Cardiac fibroblast (primary cell): ENCODE measurements around the gene ZG16.

Source experiments
- DNase-seq, 2 donors: peaks; one replicate each; pipeline versions ENCODE4 v3.0.0 to v3.0.0-alpha.2; 2010; ENCODE audit warnings: low read depth in 2 of 2
- H3K4me3 ChIP-seq, 2 donors: replicated peaks in 1 of 2; 1 replicate in 1 of 2; 2 replicates in 1 of 2; pipeline ENCODE4 v1.5.1; 2011; ENCODE audit warnings: low read depth in 2 of 2, low read length in 2 of 2, mild to moderate bottlenecking in 2 of 2, moderate library complexity in 1 of 2
- CTCF ChIP-seq: IDR thresholded peaks from one replicate; pipeline ENCODE4 v1.5.1; 2011; ENCODE audit warnings: low read depth, mild to moderate bottlenecking, low read length, inconsistent platforms

Gene ZG16

GRCh38 chr16:29804020-29804419 lies 26.0 kb downstream of the ZG16 start:
- H3K4me3 ChIP-seq, result no peak overlapping the region
- no peak for TF ChIP-seq CTCF
- no peak for DNase-seq

- peak overlapping the region; percentile 82 to 96 for H3K4me3 ChIP-seq
- peak; percentile 46 to 70 for DNase-seq
- TF ChIP-seq CTCF, result no peak
Observed at GRCh38 chr16:29804455-29805231, 26.6 kb downstream of the ZG16 start.

- TF ChIP-seq CTCF, result no peak
- peak; percentile 98 for DNase-seq
- peak overlapping the region; percentile 82 to 96 for H3K4me3 ChIP-seq
Observed at GRCh38 chr16:29805232-29806098, 27.4 kb downstream of the ZG16 start.

GRCh38 chr16:29806099-29806579 lies 28.1 kb downstream of the ZG16 start, which contains the start of gene MAZ:
TSS of gene MAZ (plus strand) at chr16:29806529. CDS start at chr16:29806702, 173 bp downstream.
- peak in 1 of 2 donors; percentile 93 for DNase-seq
- TF ChIP-seq CTCF, result no peak
- H3K4me3 ChIP-seq, result peak within 1 kb of the TSS; percentile 82 to 96

GRCh38 chr16:29806641-29807425 lies 28.8 kb downstream of the ZG16 start:
- no peak for TF ChIP-seq CTCF
- peak in 1 of 2 donors; percentile 40 for DNase-seq
- peak overlapping the region; percentile 65 to 69 for H3K4me3 ChIP-seq

GRCh38 chr16:29807426-29808218 lies 29.6 kb downstream of the ZG16 start:
- H3K4me3 ChIP-seq, result peak overlapping the region; percentile 52 to 69
- peak; percentile 96 for DNase-seq
- peak; percentile 50 for TF ChIP-seq CTCF
